Lower leg skin (tissue), 4 donors: ENCODE measurements around the gene SORL1. TPM values are rescaled to one million over a fixed set of nuclear protein-coding genes. Genes with fewer than 3 reads are reported as not detected.
A peak's percentile ranks its signal among the peaks of the same experiment; 100 is the strongest.

Experiments used
- DNase-seq, 2 donors: peaks; one replicate each; pipeline ENCODE4 v3.0.0-alpha.2; 2019; ENCODE audit warnings: low spot score in 2 of 2
- H3K4me3 ChIP-seq: fragments of 200-600 bp; sonication (generic); 2 replicates; pipeline ENCODE4 v1.5.1; 2017; ENCODE audit warnings: mild to moderate bottlenecking, low read depth; ENCODE audit not compliant: poor library complexity, severe bottlenecking
- CTCF ChIP-seq, 3 donors: fragments of 450-650 bp; IDR thresholded peaks; one replicate each; pipeline ENCODE4 v1.5.1; 2016; ENCODE audit warnings: antibody characterized with exemption in 3 of 3, mild to moderate bottlenecking in 3 of 3, moderate library complexity in 2 of 3
- POLR2A ChIP-seq, 2 donors: fragments of 450-650 bp; IDR thresholded peaks; one replicate each; pipeline ENCODE4 v1.6.1; 2016 to 2017; ENCODE audit warnings: antibody characterized with exemption in 2 of 2, mild to moderate bottlenecking in 1 of 2, moderate library complexity in 1 of 2
- whole genome bisulfite sequencing, 2 donors: methylation state at CpG; one replicate each; pipeline ENCODE4 v1.1.5; 2018; 5-methylcytosine and 5-hydroxymethylcytosine counted together
- intact Hi-C: fragments of 100-400 bp; cut with DNase I; formaldehyde crosslinking; loops from one replicate; pipeline ENCODE4 v1.15.0; 2023; ENCODE audit warnings: low total_unique reads
- total RNA-seq, 4 donors: library from RNA; depleted of rRNA; stranded (reverse); fragments of >200 nt; gene quantifications; one replicate each; pipeline ENCODE4 v1.1.0, GENCODE V29; 2016

Gene SORL1
- total RNA-seq, 4 donors from 2014 or later: 12.5 to 21.8 (median 14.7) TPM

GRCh38 chr11:121530257-121530656 lies 78.1 kb downstream of the SORL1 start:
- intact Hi-C loops: no loop called here
- 90 to 93% methylated on average over 2 of the region's 2 CpGs for WGBS, 2 donors
- no peak for TF ChIP-seq POLR2A (IDR thresholded peaks at IDR 0.05)
- no peak overlapping the region for H3K4me3 ChIP-seq
- DNase-seq: no peak

GRCh38 chr11:121533601-121534000 lies 81.5 kb downstream of the SORL1 start:
- H3K4me3 ChIP-seq: no peak overlapping the region
- WGBS, 2 donors: 50 to 58% methylated on average over 3 of the region's 3 CpGs
- TF ChIP-seq CTCF (IDR thresholded peaks at IDR 0.05) (no peak), POLR2A (IDR thresholded peaks at IDR 0.05) (no peak)
- intact Hi-C loops: no loop called here
- no peak for DNase-seq

- TF ChIP-seq POLR2A (IDR thresholded peaks at IDR 0.05): no peak
- TF ChIP-seq CTCF (IDR thresholded peaks at IDR 0.05): no peak
- WGBS, 2 donors: 68 to 69% methylated on average over 12 of the region's 12 CpGs
- intact Hi-C loops: no loop called here
- no peak overlapping the region for H3K4me3 ChIP-seq
- peak in 1 of 2 donors; percentile 16 for DNase-seq
Measured at GRCh38 chr11:121534131-121535093, 82.3 kb downstream of the SORL1 start.

- intact Hi-C loops: no loop called here
- 70 to 74% methylated on average over 6 of the region's 6 CpGs for whole genome bisulfite sequencing, 2 donors
- DNase-seq: no peak
Measured at GRCh38 chr11:121535129-121535796, 83.1 kb downstream of the SORL1 start.

GRCh38 chr11:121536126-121536525 lies 84.0 kb downstream of the SORL1 start:
- intact Hi-C loops: no loop called here
- WGBS, 2 donors: 91 to 93% methylated on average over 6 of the region's 6 CpGs
- no peak for DNase-seq
- no peak for TF ChIP-seq POLR2A (IDR thresholded peaks at IDR 0.05)
- TF ChIP-seq CTCF (IDR thresholded peaks at IDR 0.05): no peak
- no peak overlapping the region for H3K4me3 ChIP-seq

More at GRCh38 chr11:121535129-121535796, 83.1 kb downstream of the SORL1 start:
- no peak for TF ChIP-seq POLR2A (IDR thresholded peaks at IDR 0.05)
- no peak for TF ChIP-seq CTCF (IDR thresholded peaks at IDR 0.05)
- H3K4me3 ChIP-seq: no peak overlapping the region

- no peak for DNase-seq
- no peak overlapping the region for H3K4me3 ChIP-seq
- TF ChIP-seq CTCF (IDR thresholded peaks at IDR 0.05) (no peak), POLR2A (IDR thresholded peaks at IDR 0.05) (no peak)
- intact Hi-C loops: no loop called here
- WGBS, 2 donors: 86 to 87% methylated on average over 1 of the region's 1 CpG
Measured at GRCh38 chr11:121538054-121538453, 85.9 kb downstream of the SORL1 start.
